OCI-M1 (cell line): Measurements from ENCODE around the gene KRTAP10-11.
"Not testable (repeated sequence)": the region's sequence is repeated elsewhere in the genome, so short reads cannot be mapped to it uniquely, and the experiment has no call there.

ENCODE experiments used
- DNase-seq: peaks from one replicate; lab custom pipeline; 2025; lab: John Stamatoyannopoulos, UW

The KRTAP10-11 gene, protein sequence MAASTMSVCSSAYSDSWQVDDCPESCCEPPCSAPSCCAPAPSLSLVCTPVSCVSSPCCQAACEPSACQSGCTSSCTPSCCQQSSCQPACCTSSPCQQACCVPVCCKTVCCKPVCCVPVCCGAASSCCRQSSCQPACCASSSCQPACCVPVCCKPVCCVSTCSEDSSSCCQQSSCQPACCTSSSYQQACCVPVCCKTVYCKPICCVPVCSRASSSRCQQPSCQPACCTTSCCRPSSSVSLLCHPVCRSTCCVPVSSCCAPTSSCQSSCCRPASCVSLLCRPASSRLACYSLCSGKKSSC

DNA sequence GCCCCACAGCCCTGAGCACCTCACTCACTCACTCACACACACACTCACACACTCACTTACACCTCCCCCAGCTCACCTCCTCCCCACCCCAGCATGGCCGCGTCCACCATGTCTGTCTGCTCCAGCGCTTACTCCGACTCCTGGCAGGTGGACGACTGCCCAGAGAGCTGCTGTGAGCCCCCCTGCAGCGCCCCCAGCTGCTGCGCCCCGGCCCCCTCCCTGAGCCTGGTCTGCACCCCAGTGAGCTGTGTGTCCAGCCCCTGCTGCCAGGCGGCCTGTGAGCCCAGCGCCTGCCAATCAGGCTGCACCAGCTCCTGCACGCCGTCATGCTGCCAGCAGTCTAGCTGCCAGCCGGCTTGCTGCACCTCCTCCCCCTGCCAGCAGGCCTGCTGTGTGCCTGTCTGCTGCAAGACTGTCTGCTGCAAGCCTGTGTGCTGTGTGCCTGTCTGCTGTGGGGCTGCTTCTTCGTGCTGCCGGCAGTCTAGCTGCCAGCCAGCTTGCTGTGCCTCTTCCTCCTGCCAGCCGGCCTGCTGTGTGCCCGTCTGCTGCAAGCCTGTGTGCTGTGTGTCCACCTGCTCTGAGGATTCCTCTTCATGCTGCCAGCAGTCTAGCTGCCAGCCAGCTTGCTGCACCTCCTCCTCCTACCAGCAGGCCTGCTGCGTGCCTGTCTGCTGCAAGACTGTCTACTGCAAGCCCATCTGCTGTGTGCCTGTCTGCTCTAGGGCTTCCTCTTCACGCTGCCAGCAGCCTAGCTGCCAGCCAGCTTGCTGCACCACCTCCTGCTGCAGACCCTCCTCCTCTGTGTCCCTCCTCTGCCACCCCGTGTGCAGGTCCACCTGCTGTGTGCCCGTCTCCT is at the start of gene KRTAP10-11:
Gene KRTAP10-11, plus strand, starts transcription at position 49 of the 856 bp plus-strand sequence. Its CDS starts 45 bp downstream, at position 94.
- not testable (repeated sequence) for DNase-seq

DNA sequence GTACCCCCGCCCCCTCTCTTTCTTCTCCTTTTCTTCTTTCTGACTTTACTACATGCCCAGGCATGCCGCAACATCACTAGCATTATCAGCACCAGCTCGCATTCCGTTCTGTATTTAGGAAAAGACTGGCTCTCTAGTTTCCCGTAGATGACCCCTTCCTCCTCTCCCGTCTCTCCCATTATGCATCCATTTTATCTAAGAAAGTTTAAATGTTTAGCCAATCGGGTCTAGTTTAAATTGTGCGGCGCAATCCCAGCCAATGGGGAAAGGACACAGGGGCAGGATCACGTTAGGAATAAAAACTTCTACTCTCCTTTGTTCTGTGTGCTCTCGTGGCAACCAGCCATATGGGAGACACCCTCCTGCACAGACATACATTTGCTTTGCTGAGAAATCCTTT is 48.2 kb upstream of the KRTAP10-11 start:
- no peak for DNase-seq

DNA sequence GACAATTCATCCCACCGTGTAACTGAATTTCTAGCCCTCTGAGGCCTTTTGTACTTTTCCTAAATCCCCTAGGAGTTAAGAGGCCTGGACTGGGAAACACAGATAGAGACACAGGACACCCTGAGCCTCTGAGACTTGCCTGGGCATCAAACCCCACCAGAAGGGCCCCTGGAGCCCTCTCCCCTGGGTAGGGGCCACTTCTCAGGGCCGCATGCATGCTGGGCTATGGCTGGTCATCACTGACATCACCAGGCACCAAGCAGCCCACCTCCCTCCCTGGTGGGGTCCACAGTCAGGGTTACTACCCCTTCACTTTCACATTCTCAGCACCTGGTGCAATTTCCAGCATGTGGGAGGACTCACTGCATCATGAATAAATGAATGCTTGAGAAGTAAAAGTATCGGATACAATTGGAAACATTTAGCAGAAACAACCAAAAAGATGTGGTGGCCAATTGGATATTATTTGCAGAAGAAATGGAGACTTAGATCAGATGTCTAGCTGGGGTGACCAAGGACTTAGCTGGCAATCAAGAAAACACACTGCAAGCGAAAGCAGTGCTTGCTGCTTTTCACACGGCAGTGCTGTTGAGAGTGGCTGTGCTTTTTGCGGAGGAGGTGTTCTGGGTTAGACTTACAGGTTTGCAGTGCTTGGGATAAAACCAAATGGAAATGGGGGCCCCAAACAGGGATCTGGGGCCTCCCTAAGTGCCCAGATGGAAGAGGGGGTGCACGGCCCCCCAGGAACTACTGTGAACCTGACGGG is 46.8 kb upstream of the KRTAP10-11 start:
- DNase-seq = no peak

DNA sequence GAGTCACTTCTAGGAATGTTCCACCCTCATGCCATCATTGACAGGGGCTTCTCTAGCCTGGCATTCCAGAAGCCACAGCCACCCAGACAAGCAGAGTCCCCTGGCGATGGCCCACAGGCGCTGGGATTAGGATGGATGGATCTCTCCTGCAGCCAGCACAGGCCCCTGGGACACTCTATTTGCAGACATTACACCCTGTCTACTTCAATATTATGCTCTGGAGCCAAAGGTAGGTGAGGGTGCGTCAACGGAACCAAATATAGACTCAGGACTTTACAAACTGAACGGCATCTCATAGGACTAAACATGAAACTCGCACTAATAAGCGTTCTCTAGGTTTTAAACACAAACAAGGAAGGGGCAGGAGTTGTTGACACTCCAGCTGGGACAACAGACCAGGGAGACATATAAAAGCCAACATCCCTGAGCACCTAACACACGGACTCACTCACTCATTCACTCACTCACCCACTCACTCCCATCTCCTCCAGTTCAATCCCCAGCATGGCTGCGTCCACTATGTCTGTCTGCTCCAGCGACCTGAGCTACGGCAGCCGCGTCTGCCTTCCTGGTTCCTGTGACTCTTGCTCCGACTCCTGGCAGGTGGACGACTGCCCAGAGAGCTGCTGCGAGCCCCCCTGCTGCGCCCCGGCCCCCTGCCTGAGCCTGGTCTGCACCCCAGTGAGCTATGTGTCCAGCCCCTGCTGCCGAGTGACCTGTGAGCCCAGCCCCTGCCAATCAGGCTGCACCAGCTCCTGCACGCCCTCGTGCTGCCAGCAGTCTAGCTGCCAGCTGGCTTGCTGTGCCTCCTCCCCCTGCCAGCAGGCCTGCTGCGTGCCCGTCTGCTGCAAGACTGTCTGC is 45.9 kb upstream of the KRTAP10-11 start, which contains the start of gene KRTAP10-7:
Gene KRTAP10-7, plus strand, starts transcription at position 480 of the 861 bp plus-strand sequence. Its CDS starts 25 bp downstream, at position 505.
- DNase-seq = not testable (repeated sequence)

DNA sequence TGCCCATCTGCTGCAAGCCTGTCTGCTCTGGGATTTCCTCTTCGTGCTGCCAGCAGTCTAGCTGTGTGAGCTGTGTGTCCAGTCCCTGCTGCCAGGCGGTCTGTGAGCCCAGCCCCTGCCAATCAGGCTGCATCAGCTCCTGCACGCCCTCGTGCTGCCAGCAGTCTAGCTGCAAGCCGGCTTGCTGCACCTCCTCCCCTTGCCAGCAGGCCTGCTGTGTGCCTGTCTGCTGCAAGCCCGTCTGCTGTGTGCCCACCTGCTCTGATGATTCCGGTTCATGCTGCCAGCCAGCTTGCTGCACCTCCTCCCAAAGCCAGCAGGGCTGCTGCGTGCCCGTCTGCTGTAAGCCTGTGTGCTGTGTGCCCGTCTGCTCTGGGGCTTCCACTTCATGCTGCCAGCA is 45.1 kb upstream of the KRTAP10-11 start:
- not testable (repeated sequence) for DNase-seq

DNA sequence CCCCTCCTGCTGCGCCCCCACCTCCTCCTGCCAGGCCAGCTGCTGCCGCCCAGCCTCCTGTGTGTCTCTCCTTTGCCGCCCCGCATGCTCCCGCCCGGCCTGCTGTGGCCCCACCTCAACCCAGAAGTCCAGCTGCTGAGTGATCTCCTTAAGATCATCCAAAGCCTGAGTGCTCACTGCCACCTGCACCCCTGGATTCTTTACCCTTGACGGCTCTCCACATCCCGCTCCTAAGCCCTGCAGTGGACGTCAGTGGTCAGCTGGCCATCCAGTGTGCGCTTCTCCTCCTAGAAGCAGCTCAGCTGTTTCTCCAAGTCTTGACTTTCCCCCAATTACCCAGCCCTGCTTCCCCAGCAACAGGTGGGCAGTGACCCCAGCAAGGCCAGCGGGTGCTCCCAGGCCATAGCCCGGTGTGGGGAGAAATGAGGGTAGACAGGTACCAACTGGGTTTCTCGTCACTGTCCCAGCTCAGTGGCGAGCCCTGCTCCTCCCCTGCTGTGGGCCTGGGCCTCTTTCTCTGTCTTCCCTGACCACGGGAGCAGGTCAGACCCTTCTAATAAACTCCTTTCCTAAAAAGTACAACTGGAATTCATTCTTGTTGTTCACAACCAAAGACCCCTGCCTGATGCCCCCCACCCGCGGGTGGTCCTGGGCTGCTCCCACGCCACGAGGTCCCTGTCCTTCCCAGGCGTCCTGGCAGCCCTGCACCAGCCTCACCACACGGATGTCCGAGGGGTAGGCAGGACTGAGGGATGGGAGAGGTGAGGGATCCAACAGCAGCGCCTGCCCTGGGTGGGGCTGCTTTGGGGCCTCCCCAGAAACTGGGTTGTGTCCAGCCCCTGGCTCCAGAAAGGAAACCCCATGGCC is 44.4 kb upstream of the KRTAP10-11 start:
- DNase-seq = no peak

DNA sequence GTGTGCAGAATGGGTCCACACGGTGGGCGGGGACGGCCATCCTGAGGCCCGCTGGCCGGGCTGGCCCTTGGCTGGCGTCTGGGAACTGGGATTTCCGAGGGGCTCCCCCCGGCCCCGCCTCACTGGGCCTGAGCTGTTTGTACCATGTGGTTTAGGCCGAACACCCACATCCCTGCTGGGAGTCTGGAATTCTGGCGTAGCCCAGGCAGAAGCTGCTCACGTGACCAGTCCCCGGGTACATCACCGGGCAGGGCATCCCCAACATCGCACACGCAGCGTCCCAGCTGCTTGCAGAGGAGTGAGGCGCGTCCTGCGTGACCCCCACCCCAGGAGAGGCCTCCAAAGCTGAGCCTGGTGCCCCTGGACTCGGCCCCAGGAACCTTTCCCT is 43.8 kb upstream of the KRTAP10-11 start:
- no peak for DNase-seq

DNA sequence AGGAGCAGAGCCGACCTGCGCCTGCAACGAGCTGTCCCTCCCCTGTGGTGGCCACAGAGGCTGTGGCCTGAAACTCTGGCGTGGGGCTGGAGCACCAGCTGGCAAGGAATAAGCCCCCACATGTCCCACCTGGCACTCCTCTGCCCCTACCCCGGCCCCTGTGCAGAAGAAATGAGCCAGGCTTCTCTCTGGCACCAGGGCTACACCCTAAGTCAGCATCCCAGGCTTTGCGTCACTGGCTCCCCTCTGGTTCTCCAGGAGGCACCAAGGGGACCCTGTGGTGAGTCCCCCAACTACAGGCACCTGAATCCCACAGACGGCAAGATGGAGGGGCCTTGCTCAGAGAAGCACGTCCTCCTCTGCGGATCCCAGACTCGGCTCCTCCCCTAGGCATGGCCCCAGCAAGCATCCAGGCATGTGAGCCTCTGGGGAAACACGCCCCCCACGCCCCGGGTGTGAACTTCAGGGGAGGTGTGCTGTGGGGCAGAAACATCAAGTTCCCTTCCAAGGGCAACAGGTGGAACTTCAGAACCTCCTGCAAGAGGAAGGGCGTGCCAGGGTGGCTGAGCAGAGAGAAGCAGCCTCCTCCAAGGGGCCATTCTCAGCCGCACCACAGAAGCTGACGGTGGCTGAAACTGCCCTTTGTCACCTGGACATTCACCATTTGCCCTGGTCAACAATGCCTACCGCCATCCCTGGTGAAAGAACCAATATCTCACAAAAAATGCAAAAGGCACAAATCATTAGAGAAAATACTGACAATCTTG is 42.9 kb upstream of the KRTAP10-11 start:
- DNase-seq = no peak

DNA sequence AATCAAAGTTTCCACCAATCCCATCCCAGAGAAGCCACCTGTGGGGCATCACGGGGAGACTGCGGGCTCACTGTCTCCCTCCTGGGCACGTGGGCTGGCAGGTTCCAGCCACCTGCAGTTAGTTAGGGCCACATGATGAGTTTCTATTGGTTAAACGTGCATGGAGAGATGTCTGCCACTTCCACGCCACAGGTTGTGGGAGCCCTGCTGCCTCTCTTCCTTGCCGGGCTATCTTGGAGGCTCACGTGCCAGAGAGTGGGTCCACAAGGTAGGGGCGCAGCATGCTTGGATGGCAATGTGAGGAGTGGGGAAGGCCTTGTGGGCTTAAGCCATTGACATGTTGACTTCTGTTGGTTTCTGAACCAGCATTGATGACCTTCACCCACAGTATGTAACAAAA is 42.3 kb upstream of the KRTAP10-11 start:
- DNase-seq = no peak

DNA sequence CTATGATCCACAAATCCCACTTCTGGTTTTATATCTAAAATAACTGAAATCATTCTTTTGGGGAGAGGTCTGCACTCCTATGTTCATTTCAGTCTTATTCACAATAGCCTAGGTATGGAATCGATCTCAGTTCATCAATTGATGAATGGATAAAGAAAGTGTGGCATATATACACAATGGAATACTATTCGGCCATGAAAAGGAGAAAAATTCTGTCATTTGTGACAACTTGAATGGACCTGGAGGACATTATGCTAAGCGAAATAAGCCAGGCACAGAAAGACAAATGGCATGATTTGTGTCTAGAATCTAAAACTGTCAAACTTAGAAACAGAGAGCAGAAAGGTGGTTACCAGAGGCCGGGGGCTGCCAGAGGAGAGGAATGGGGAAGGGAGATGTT is 39.7 kb upstream of the KRTAP10-11 start:
- DNase-seq = no peak

DNA sequence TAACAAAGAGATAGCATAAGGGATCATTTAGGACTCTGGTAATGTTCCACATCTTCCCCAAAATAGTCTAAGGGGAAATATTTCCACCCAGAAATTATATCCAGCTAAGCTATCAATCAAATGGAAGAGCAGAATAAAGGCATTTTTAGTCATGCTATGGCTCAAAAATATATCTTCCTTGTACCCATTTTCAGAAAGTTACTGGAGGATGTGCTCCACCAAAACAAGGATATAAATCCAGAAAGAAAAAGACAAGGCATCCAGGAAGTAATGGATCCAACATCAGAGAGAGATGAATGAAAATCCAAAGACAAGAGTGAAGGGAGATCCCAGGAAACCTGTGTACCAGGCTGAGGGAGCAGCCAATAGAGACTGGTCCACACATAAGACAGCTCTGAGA is 37.0 kb upstream of the KRTAP10-11 start:
- no peak for DNase-seq

DNA sequence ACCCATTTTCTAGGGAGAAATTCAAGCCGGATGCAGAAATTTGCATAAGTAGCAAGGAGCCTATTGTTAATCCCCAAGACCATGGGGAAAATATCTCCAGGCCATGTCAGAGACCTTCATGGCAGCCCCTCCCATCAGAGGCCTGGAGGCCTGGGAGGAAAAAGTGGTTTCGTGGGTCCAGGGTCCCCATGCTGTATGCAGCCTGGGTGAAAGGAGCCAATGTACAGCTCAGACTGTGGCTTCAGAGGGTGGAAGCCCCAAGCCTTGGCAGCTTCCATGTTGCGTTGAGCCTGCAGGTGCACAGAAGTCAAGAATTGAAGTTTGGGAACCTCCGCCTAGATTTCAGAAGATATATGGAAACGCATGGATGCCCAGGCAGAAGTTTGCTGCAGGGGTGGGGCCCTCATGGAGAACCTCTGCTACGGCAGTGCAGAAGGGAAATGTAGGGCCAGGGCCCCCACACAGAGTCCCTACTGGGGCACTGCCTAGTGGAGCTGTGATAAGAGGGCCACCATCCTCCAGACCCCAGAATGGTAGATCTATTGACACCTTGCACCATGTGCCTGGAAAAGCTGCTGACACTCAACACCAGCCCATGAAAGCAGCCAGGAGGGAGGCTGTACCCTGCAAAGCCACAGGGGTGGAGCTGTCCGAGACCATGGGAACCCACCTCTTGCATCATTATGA is 35.9 kb upstream of the KRTAP10-11 start:
- not testable (repeated sequence) for DNase-seq

DNA sequence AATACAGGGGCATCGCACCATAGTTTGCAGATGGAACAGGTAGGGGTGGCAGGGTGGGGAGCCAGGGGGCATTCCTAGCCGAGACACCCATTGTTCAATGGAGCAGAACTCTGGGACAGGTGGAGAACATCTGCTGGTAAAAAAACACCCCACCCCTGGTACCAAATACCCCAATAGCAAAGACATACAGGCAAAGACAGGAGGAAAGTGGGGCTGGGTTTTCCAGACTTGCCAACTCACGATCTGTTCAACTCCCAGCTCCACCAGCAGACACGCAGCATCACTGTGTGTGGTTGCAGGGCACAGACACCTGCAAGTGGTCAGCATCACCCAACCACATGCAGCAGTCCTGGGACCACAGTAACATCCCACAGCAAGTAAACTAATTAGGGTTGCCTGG is 34.7 kb upstream of the KRTAP10-11 start:
- no peak for DNase-seq

DNA sequence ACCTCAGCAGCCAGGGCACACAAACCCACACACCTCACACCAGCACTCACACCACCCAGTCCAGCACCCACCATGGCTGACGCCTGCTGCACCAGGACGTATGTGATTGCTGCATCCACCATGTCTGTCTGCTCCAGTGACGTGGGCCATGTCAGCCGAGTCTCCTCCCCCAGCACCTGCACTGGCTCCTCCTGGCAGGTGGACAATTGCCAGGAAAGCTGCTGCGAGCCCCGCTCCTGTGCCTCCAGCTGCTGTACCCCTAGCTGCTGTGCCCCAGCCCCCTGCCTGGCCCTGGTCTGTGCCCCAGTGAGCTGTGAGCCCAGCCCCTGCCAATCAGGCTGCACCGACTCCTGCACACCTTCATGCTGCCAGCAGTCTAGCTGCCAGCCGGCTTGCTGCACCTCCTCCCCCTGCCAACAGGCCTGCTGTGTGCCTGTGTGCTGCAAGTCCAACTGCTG is 34.2 kb upstream of the KRTAP10-11 start, which contains the start of gene KRTAP10-8:
Gene KRTAP10-8, plus strand, starts transcription at position 51 of the 458 bp plus-strand sequence. Its CDS starts 22 bp downstream, at position 73.
- no peak for DNase-seq

DNA sequence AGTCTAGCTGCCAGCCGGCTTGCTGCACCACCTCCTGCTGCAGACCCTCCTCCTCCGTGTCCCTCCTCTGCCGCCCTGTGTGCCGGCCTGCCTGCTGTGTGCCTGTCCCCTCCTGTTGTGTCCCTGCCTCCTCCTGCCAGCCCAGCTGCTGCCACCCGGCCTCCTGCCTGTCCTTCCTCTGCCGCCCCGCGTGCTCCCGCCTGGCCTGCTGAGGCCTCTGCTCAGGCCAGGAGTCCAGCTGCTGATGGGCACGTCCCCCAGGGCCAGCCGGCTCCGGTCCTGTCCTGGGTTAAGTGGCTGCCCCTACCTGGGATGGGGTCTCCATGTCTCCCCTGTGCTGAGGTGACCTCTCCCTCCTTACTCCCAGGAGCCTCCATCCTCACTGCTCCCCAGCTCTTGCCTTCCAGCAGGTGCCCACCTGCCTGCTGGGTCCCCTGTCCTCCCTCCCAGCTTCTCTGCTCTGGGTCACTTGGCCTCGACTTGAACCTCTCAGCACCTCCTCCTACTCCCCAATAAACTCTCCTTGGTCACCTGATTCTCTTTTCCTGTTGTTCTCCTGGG is 33.5 kb upstream of the KRTAP10-11 start:
- no peak for DNase-seq

DNA sequence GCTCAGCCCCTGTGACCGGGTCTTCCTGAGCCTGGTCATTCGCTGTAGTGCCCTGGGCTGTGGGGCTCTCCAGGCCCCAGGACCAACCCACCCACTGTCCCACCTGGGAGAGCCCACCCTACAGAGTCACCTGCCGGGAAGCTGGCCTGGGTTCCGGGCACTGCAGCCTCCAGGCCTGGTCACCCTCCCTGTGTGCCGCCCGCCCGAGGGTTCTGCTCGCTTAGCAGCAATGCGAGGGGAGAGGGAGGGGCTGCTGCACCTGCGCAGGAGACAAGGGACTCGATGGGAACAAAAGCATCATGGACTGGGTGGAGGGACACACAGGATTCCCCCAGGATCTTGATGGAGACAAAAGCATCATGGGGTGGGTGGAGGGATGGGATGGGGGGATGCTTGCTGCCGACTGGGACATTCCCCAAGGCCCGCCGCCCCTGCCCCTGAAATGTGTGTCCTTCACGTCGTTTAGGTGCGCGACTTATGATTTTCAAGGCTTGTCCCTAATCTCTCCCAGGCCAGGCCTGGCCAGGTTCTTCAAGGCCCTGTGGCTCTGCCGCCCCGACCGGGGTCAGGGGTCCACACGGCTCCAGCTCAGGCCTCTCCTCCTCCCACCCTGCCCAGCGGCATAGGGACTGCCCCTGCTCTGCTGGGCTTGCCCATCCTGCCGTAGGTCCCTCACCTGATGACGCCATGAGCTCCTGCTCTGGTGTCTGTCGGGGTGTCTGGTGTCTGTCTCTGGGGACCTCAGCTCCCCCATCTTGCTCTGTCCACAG is 32.6 kb upstream of the KRTAP10-11 start:
- no peak for DNase-seq

DNA sequence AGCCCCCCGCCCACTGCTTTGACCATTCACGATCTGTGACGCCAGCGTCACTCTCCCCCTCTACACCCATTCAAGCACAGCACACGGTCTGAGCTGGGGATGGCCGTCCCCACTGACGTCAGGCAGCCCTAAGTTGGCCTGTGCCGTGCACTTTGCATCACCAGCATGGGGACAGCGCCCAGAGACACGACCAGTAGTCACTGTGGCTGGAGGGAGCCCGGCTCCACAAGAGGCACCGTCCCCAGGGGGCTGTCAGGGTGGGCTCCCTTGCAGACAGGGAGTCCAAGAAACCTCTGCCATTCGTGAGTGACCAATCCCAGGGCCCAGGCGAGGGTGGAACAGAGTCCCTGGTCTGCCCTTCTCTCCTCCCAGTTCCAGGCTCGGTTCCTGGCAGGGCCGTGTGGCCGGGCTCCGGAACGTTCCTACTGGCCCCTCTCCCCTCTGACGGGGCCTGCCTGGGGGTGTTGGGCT is 32.0 kb upstream of the KRTAP10-11 start:
- DNase-seq = no peak
